NB4 (cell line): ENCODE measurements around the gene ANKRD18A.
"Not testable (repeated sequence)": the region's sequence is repeated elsewhere in the genome, so short reads cannot be mapped to it uniquely, and the experiment has no call there.

Experiments
- MYC ChIP-seq: IDR thresholded peaks from 2 replicates; pipeline ENCODE4 v1.6.1; 2011; ENCODE audit warnings: low read depth, low read length
- POLR2A ChIP-seq: IDR thresholded peaks from 2 replicates; pipeline ENCODE4 v1.6.1; 2011; ENCODE audit warnings: mild to moderate bottlenecking; ENCODE audit not compliant: insufficient read length; ENCODE audit errors: extremely low read depth
- TF ChIP-seq, protein P1 (sequence below): IDR thresholded peaks from one replicate; pipeline ENCODE4 v1.5.1; 2012; ENCODE audit warnings: low read depth, low read length
- TF ChIP-seq, protein P2 (sequence below): IDR thresholded peaks from 2 replicates; pipeline ENCODE4 v1.6.1; 2011; ENCODE audit warnings: low read depth, low read length

GRCh38 chr9:38540535-38540934, 79.9 kb downstream of the ANKRD18A start:
- TF ChIP-seq, protein P1, sequence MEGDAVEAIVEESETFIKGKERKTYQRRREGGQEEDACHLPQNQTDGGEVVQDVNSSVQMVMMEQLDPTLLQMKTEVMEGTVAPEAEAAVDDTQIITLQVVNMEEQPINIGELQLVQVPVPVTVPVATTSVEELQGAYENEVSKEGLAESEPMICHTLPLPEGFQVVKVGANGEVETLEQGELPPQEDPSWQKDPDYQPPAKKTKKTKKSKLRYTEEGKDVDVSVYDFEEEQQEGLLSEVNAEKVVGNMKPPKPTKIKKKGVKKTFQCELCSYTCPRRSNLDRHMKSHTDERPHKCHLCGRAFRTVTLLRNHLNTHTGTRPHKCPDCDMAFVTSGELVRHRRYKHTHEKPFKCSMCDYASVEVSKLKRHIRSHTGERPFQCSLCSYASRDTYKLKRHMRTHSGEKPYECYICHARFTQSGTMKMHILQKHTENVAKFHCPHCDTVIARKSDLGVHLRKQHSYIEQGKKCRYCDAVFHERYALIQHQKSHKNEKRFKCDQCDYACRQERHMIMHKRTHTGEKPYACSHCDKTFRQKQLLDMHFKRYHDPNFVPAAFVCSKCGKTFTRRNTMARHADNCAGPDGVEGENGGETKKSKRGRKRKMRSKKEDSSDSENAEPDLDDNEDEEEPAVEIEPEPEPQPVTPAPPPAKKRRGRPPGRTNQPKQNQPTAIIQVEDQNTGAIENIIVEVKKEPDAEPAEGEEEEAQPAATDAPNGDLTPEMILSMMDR: not testable (repeated sequence)
- not testable (repeated sequence) for TF ChIP-seq POLR2A, MYC
- TF ChIP-seq, protein P2, sequence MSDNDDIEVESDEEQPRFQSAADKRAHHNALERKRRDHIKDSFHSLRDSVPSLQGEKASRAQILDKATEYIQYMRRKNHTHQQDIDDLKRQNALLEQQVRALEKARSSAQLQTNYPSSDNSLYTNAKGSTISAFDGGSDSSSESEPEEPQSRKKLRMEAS: not testable (repeated sequence)
